HCT116 (cell line): ENCODE results near the gene DMD. TPM values are rescaled to one million over a fixed set of nuclear protein-coding genes. Genes with fewer than 3 reads are reported as not detected.

Experiments
- ATAC-seq: fragments of 200-7000 bp; cut with Tn5 transposase; 2 replicates; pipeline ENCODE4 v1.9.1; 2020; ENCODE audit warnings: mild to moderate bottlenecking, moderate library complexity
- BruUV-seq: library from RNA; stranded (reverse); fragments of 400-500 nt; replicated peaks from 2 replicates; lab custom pipeline; 2021; lab: Mats Ljungman, UMichigan
- CTCF ChIA-PET: fragments of 300-600 bp; sonication (Branson Sonifier 250); formaldehyde crosslinking; loops from one replicate; lab custom pipeline; 2021; ENCODE audit warnings: antibody characterized with exemption; lab: Charles Lee
- POLR2A ChIA-PET: fragments of 300-600, 350-600 bp; sonication (Branson Sonifier 250); formaldehyde crosslinking; loops from one replicate; lab custom pipeline; 2021; ENCODE audit warnings: antibody characterized with exemption; lab: Charles Lee
- RAD21 ChIA-PET, 2 experiments: fragments of 300-600 bp; sonication (Branson Sonifier 250); formaldehyde crosslinking; loops; one replicate each; lab custom pipeline; 2023; ENCODE audit warnings: low total read pairs in 2 of 2; ENCODE audit not compliant: uncharacterized antibody in 2 of 2, unreplicated experiment in 2 of 2, low non-redundant PET in 1 of 2; lab: Charles Lee
- DNase-seq: peaks from one replicate; pipeline ENCODE4 v3.0.0-alpha.2; 2010; ENCODE audit warnings: low read depth, low spot score
- H2AFZ ChIP-seq: fragments of 200-600 bp; shearing (Covaris generic), sonication (generic); 2 replicates; pipeline ENCODE4 v1.6.1; 2017; ENCODE audit warnings: low read depth, mixed run types, mixed read lengths, antibody characterized with exemption, low read length; ENCODE audit not compliant: poor library complexity, severe bottlenecking
- H3K27ac ChIP-seq: 2 replicates; pipeline ENCODE4 v1.5.1; 2012; ENCODE audit warnings: low read depth, low read length
- H3K27me3 ChIP-seq: fragments of 200-600 bp; sonication (generic); 2 replicates; pipeline ENCODE4 v1.6.1; 2016; ENCODE audit warnings: mixed run types, low read length, mixed read lengths; ENCODE audit not compliant: insufficient read depth
- H3K36me3 ChIP-seq, 2 experiments: fragments of 200-500 bp in 1 of 2; fragments of 200-600 bp in 1 of 2; sonication (Bioruptor generic) in 1 of 2; sonication (generic) in 1 of 2; 2 replicates each; pipeline versions ENCODE4 v1.5.1 to v1.6.1; 2014 to 2016; ENCODE audit warnings: low read length in 2 of 2, inconsistent platforms in 1 of 2, mixed read lengths in 1 of 2, mixed run types in 1 of 2; ENCODE audit not compliant: insufficient read depth in 2 of 2, control insufficient read depth in 1 of 2
- H3K4me1 ChIP-seq, 2 experiments: fragments of 200-600 bp in 1 of 2; sonication (generic) in 1 of 2; 2 replicates each; pipeline versions ENCODE4 v1.5.1 to v1.6.1; 2012 to 2017; ENCODE audit warnings: low read length in 2 of 2, inconsistent platforms in 1 of 2, mild to moderate bottlenecking in 1 of 2, mixed read lengths in 1 of 2, mixed run types in 1 of 2, moderate library complexity in 1 of 2; ENCODE audit not compliant: insufficient read depth in 2 of 2, control insufficient read depth in 1 of 2
- H3K4me2 ChIP-seq: fragments of 200-600 bp; sonication (generic); 2 replicates; pipeline ENCODE4 v1.6.1; 2017; ENCODE audit warnings: mixed run types, low read length, mixed read lengths
- H3K4me3 ChIP-seq, 2 experiments: fragments of 200-600 bp in 1 of 2; sonication (generic) in 1 of 2; replicated peaks in 1 of 2; 2 replicates each; pipeline ENCODE4 v1.5.1; 2011 to 2016; ENCODE audit warnings: low read length in 2 of 2, control low read depth in 1 of 2, low read depth in 1 of 2, mild to moderate bottlenecking in 1 of 2, mixed read lengths in 1 of 2, mixed run types in 1 of 2
- H3K79me2 ChIP-seq: fragments of 200-600 bp; sonication (generic); 2 replicates; pipeline ENCODE4 v1.6.1; 2017; ENCODE audit warnings: mild to moderate bottlenecking, mixed run types, low read length, moderate library complexity, mixed read lengths; ENCODE audit not compliant: insufficient read depth
- H3K9ac ChIP-seq: fragments of 200-600 bp; sonication (generic); 2 replicates; pipeline ENCODE4 v1.6.1; 2016; ENCODE audit warnings: low read length, mixed read lengths
- H3K9me2 ChIP-seq: fragments of 200-600 bp; sonication (generic), shearing (Covaris generic); 2 replicates; pipeline ENCODE4 v1.6.1; 2017; ENCODE audit warnings: mixed run types, mild to moderate bottlenecking, moderate library complexity; ENCODE audit not compliant: insufficient read depth
- H3K9me3 ChIP-seq, 2 experiments: fragments of 200-500 bp in 1 of 2; fragments of 200-600 bp in 1 of 2; sonication (Bioruptor generic) in 1 of 2; sonication (generic) in 1 of 2; 2 replicates each; pipeline ENCODE4 v1.6.1; 2014 to 2017; ENCODE audit warnings: low read length in 2 of 2, mixed read lengths in 2 of 2, inconsistent platforms in 1 of 2, low read depth in 1 of 2, mild to moderate bottlenecking in 1 of 2, mixed run types in 1 of 2, moderate library complexity in 1 of 2; ENCODE audit not compliant: control insufficient read depth in 1 of 2, insufficient read depth in 1 of 2
- H4K20me1 ChIP-seq: fragments of 200-600 bp; sonication (generic), shearing (Covaris generic); 2 replicates; pipeline ENCODE4 v1.6.1; 2017; ENCODE audit warnings: mixed run types, mild to moderate bottlenecking, moderate library complexity; ENCODE audit not compliant: insufficient read depth
- ATF3 ChIP-seq: IDR thresholded peaks from 2 replicates; pipeline ENCODE4 v1.6.1; 2012
- CBX3 ChIP-seq: IDR thresholded peaks from 2 replicates; pipeline ENCODE4 v1.6.1; 2012; ENCODE audit warnings: low read depth
- CTCF ChIP-seq, 3 experiments: fragments of 200-600 bp in 1 of 3; sonication (generic) in 1 of 3; IDR thresholded peaks in 2 of 3; conservative IDR thresholded peaks in 1 of 3; 2 replicates each; pipeline ENCODE4 v1.5.1; 2012 to 2017; ENCODE audit warnings: low read depth in 2 of 3, low read length in 2 of 3, antibody characterized with exemption in 1 of 3, borderline replicate concordance in 1 of 3, control low read depth in 1 of 3, mild to moderate bottlenecking in 1 of 3, mixed read lengths in 1 of 3, mixed run types in 1 of 3, moderate library complexity in 1 of 3; ENCODE audit not compliant: insufficient read depth in 1 of 3
- EZH2 ChIP-seq: fragments of 200-600 bp; sonication (generic); IDR thresholded peaks from 2 replicates; pipeline ENCODE4 v1.6.1; 2017; ENCODE audit warnings: antibody characterized with exemption, mixed run types
- EZH2phosphoT487 ChIP-seq: fragments of 200-600 bp; IDR thresholded peaks from 2 replicates; pipeline ENCODE4 v1.6.1; 2018; ENCODE audit warnings: antibody characterized with exemption, borderline replicate concordance
- FOSL1 ChIP-seq: IDR thresholded peaks from 2 replicates; pipeline ENCODE4 v1.6.1; 2012; ENCODE audit warnings: low read depth
- MAX ChIP-seq: IDR thresholded peaks from 2 replicates; pipeline ENCODE4 v1.6.1; 2012
- POLR2A ChIP-seq: IDR thresholded peaks from 2 replicates; pipeline ENCODE4 v1.7.0; 2011; ENCODE audit warnings: borderline replicate concordance; ENCODE audit not compliant: insufficient read depth, insufficient read length; ENCODE audit errors: extremely low read depth
- RAD21 ChIP-seq: IDR thresholded peaks from 2 replicates; pipeline ENCODE4 v1.6.1; 2012; ENCODE audit warnings: low read depth, mild to moderate bottlenecking
- REST ChIP-seq: IDR thresholded peaks from 2 replicates; pipeline ENCODE4 v1.6.1; 2012; ENCODE audit warnings: low read depth
- SRF ChIP-seq: IDR thresholded peaks from 2 replicates; pipeline ENCODE4 v1.6.1; 2012; ENCODE audit warnings: low read depth
- YY1 ChIP-seq: IDR thresholded peaks from 2 replicates; pipeline ENCODE4 v1.6.1; 2011; ENCODE audit warnings: low read length, low read depth, moderate library complexity, mild to moderate bottlenecking; ENCODE audit not compliant: insufficient replicate concordance; ENCODE audit errors: extremely low read depth
- ZBTB33 ChIP-seq: IDR thresholded peaks from 2 replicates; pipeline ENCODE4 v1.6.1; 2011; ENCODE audit warnings: mild to moderate bottlenecking, low read length, moderate library complexity; ENCODE audit not compliant: insufficient replicate concordance; ENCODE audit errors: extremely low read depth
- intact Hi-C: fragments of 100-400 bp; cut with micrococcal nuclease; formaldehyde crosslinking; loops from 2 replicates; pipeline ENCODE4 v1.10.0; 2022
- total RNA-seq: library from RNA; stranded (reverse); gene quantifications from one replicate; pipeline ENCODE4 v1.2.1, GENCODE V29; 2021; ENCODE audit not compliant: unreplicated experiment

The DMD gene
- total RNA-seq, 1 experiment from 2014 or later, result 0.05 TPM

GRCh38 chrX:31331928-31332327 is 1879.4 kb downstream of the DMD start:
- H3K27ac ChIP-seq, result no peak overlapping the region
- H3K36me3 ChIP-seq, result no peaks in the 10 kb centered on the region
- TF ChIP-seq SRF, result no peak
- no peak for TF ChIP-seq MAX
- TF ChIP-seq EZH2, result no peak
- TF ChIP-seq FOSL1, result no peak
- no peak for TF ChIP-seq CTCF (IDR thresholded peaks at IDR 0.05 in 2 of 3, conservative IDR thresholded peaks at IDR 0.05 in 1 of 3; ENCODE audit: borderline replicate concordance in 1 of 3, insufficient read depth in 1 of 3, low read depth in 2 of 3, low read length in 2 of 3)
- TF ChIP-seq RAD21, result no peak
- TF ChIP-seq EZH2phosphoT487, result no peak
- TF ChIP-seq CBX3, result no peak
- TF ChIP-seq ZBTB33, result no peak
- no peak for TF ChIP-seq ATF3
- no peak for TF ChIP-seq YY1
- TF ChIP-seq POLR2A, result no peak
- no peak for TF ChIP-seq REST
- no peaks in the 10 kb centered on the region for H3K79me2 ChIP-seq
- H3K4me3 ChIP-seq, result no peak overlapping the region
- intact Hi-C loops, result no loop called here
- no peaks in the 10 kb centered on the region for H4K20me1 ChIP-seq
- H2AFZ ChIP-seq, result no peak overlapping the region
- ChIA-PET CTCF (no interaction called here), POLR2A (no interaction called here), RAD21 (no interaction called here)
- no peaks in the 10 kb centered on the region for H3K9me3 ChIP-seq
- no peaks in the 10 kb centered on the region for H3K27me3 ChIP-seq
- no peaks in the 10 kb centered on the region for H3K4me1 ChIP-seq
- no peak for ATAC-seq
- no peak overlapping the region for H3K9ac ChIP-seq
- BruUV-seq, result no TSS peak
- DNase-seq, result no peak
- no peak overlapping the region for H3K4me2 ChIP-seq
- no peaks in the 10 kb centered on the region for H3K9me2 ChIP-seq
